Measurements from ENCODE around the gene ROS1.
"Not testable (repeated sequence)": the region's sequence is repeated elsewhere in the genome, so short reads cannot be mapped to it uniquely, and the experiment has no call there.

Gene ROS1

DNA sequence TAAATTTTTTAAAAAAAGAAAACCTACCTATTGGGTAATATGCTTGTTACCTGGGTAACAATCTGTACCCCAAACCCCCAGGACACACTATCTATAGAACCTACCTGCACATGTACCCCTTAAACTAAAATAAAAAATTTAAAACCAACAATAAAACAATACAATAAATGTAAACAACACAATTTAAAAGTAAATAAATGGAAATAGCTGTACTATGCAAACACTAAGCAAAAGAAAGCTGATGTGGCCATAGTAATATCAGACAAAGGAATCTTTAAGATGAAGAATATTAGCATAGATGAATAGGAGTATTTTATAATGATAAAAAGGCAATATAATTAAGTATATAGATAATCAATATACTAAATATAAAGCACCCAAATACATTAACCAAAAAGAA, 50.3 kb downstream of the ROS1 start:
- no peak for DNase-seq

DNA sequence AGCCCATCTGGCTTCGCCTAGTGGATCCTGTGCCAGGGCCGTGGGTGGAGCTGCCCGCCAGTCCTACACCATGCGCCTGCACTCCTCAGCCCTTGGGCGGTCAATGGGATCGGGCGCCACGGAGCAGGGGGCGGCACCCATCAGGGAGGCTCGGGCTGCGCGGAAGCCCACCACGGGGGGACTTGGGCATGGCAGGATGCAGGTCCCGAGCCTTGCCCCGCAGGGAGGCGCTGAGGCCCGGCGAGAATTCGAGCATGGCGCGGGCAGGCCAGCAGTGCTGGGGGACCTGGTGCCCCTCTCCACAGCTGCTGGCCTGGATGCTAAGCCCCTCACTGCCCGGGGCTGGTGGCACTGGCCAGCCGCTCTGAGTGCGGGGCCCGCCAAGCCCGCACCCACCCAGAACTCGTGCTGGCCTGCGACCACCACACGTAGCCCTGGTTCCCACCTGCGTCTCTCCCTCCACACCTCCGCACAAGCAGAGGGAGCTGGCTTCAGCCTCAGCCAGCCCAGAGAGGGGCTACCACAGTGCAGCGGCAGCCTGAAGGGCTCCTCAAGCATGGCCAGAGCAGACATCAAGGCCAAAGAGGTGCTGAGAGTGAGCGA, 52.4 kb downstream of the ROS1 start:
- DNase-seq: no peak

GRCh38 chr6:117372289-117372688, 53.5 kb downstream of the ROS1 start:
- DNase-seq: not testable (repeated sequence)

DNA sequence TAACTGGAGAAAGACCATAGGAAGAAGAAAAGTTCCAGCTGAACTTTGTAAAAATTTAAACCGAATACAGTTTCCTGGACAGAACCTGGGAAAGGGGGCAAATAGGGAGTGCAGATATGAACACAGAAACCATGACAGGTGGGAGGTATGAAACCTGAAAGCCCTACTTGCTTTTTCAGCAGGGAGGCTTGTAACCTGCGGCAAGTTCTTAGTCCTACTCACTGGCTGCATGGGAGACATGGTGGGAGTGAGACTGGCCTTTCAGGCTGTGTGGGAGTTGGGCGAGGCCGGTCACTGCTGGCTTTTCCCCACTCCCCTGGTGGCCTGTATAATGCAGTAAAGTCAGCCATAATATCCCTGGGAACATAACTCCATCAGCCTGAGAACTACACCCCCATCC, 54.2 kb downstream of the ROS1 start:
- no peak for DNase-seq

DNA sequence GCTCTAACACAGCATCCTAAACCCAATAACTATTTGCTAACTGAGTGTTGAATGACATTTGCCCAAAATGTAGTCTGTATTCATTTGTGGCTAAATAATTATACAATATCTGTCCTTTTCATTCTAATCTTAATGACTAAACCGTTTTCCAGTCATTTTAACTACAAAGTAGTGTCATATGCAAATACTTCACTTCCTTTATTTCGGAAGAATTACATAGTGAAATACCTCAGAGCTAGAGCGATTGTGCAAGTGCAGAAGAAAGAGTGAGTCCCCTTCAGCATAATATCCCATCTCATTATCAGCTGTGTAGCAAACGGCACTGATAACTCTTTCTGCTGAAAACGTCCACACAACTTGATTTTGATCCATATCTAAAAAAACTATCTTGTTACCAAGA, 66.2 kb downstream of the ROS1 start:
- no peak for DNase-seq

DNA sequence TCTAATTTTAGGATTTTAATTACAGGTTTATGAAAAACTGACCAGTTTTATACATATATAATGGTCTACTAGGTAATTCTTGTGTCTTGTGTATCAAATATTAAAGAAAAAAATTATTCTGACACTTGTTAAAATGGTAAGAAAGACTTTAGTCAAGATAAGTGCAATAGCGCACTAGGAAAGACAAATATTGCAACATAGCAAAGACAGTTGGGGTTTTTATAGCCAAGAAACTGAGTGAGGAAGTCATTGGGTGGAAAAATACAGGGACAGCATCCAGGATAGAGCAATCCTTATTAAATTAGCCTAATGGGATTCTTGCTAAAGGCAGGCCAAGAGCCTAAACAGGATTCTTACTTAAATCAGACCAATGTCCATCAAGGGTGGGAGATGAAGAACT, 71.1 kb downstream of the ROS1 start:
- DNase-seq: no peak

- peak; percentile 46 for DNase-seq
Observed at GRCh38 chr6:117352466-117353081, 73.2 kb downstream of the ROS1 start.

GRCh38 chr6:117351521-117351920, 74.2 kb downstream of the ROS1 start:
- no peak for DNase-seq

GRCh38 chr6:117346142-117346930, 79.4 kb downstream of the ROS1 start:
- peak; percentile 43 for DNase-seq

DNA sequence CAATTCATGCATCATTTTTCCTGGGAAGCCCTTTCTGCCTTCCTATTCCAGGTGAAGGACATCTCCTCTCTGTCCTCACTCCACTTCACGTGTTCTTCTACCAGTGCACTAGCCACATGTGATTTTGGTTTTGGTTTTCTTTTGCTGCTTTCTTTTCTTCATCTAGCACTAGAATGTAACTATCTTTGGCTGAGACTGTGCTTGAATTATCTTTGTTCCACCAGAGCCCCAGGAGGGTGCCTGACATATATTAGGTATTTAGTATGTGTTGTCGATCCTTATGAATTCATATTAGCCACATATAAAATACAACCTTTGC, 80.5 kb downstream of the ROS1 start:
- DNase-seq: no peak

DNA sequence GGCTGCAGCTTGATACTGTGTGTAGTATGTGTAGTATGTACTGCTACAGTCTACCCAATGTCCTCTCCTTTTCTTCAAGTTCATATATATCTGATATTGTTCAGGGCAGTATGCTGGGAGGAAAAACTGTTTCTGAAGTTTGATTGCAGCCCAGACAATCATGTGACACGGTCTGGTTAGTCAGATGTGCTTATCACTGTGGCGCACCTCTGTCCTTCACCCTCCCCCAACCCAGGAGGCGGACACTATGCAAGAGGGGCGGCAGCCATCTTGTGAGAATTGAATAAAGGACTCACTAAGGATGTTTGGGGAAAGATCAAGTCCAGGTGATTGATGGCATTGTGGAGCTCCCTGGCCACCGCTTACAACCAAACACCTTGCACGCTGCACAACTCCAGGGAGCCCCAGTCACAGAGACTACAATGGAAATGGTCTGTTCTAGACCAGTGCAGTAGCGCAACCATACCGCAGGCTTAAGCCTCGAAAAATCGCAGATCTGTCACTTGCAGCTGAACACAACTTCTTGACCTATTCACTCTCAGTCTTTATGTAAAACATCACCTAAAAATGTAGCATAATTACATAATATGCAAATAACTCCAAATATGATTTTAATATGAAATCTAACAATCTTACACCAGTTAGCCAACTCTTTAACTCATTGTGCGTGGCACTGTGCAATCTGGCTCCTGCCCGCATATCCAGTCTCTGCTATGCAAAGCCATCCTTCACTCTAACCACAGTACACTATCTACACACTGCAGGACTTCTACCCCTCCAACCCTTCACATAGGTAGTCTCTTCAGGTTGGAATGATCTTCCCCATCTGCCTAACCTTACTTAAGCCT, 81.1 kb downstream of the ROS1 start:
- DNase-seq: no peak

DNA sequence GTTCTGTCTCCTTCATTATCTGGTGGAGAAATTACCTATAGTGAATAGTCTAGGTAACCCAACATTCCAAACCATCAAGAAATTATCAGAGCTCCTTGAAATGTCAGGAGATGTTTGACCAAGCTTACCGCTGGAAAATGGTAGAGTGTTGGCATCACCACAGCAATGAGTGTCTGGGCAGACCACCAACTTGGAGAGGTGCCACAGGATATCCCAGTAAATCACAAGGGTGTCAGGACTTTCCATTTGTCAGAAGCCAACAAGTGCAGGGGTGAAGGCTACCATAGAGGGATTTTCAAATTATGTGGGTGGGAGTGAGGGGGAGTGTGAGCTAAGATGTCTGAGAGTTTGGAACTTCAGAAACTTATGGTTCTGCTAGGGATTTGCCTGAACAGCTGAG, 87.2 kb downstream of the ROS1 start:
- no peak for DNase-seq

GRCh38 chr6:117329926-117330325, 95.8 kb downstream of the ROS1 start:
- no peak for DNase-seq

DNA sequence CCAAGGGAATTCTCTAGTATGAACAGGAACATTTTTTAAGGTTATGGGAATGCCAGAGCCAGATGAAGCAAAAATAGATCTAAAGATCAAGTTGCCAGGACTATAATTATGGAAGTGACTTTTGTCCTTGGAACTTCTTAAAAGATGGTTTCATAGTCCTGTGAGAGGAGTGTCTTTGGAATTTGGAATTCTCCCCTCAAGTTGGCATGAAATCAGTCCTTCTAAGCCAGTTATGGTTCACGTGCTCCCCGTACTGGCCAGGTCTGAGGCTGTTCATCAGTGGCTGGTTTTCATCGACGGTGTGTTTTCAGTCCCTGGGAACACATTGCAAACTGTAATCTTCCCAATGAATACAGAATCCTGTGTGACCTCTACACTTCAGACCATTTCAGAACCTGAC, 97.2 kb downstream of the ROS1 start:
- DNase-seq: no peak

GRCh38 chr6:117328005-117328389, 97.7 kb downstream of the ROS1 start:
- no peak for DNase-seq

DNA sequence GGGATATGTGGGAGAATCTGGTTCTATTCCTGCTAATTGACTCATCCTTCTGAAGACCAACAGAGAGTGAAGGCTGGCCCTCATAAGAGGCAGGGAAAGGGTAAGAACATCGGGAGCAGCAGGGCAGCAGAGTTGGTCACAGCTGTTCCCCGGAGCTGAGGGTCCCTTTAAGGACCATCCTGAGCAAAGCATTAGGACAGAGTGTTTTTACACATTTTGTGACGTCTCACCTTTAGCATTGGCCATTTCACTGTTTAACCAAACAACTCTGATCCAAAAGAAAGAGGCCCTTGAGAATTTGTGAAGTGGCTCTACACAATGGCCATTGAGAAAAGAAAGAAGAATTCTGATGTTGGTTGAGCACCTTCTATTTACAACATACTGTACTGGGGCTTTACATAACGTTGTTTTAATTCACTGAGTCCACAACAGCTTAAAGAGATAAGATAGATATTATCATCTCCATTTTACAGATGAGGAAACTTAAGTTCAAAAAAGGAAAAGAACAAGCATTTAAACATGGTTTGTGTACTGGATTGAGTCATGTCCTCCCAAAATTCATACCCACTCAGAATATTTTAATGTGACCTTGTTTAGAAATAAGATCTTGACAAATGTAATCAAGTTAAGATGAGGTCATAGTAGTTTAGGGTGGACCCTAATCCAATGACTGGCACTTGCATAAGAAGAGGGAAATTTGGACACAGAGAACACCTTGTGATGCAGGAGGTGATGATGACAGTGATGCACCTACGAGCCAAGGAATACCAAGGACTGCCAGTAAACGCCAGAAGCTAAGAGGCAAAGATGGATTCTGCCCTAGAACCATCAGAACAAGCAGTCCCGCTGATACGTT, 98.4 kb downstream of the ROS1 start:
- no peak for DNase-seq

GRCh38 chr6:117326396-117326795, 99.3 kb downstream of the ROS1 start:
- DNase-seq: no peak

- peak; percentile 2 for DNase-seq
Observed at GRCh38 chr6:117317261-117317660, 108.5 kb downstream of the ROS1 start.

- DNase-seq: no peak
Observed at GRCh38 chr6:117311726-117312125, 114.0 kb downstream of the ROS1 start.

GRCh38 chr6:117311310-117311709, 114.4 kb downstream of the ROS1 start:
- no peak for DNase-seq

DNA sequence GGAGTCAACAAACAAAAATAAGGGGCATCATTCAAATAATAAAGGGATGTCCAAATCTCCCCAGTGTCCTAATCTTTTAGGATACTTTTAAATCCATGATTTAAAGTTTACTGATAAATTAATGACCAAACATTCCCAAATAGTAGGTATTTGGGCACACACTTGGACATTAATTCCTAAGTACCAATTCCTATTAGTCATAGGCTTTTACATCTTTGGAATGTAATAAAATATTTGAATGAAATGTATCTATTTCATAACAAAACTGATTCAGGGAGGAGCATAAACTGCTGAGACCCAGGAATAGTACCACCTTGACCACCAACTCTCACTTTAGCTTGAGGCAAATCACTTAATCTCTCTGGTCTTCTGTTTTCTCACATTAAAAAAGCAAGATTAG, 116.1 kb downstream of the ROS1 start:
- no peak for DNase-seq

GRCh38 chr6:117309069-117309468, 116.7 kb downstream of the ROS1 start:
- DNase-seq: no peak

DNA sequence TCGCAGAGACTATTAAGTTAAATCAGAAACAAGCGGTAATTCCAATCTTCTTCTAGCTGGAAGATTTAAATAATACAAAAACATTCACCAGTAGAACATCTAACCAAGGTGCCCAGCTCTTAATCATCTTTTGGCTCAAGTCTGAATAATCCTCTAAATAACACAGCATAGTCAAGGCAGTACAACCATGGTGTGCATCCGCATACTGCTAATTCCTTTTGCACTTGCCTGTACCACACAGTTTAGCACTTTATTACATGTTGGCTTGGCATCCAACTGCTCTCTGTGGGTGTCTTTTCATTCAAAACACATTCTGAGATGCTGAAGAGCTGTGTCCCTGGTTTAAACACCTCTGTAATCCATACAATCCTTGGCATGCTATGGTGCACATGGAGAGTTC, 118.1 kb downstream of the ROS1 start:
- DNase-seq: no peak
